Stimulated activated naive CD4-positive, alpha-beta T cell treated with Interleukin-2 at 50 U/mL for 16 hours (primary cell): ENCODE data around the gene CDC42BPG.

Source experiments
- DNase-seq: peaks from one replicate; lab custom pipeline; 2025; lab: John Stamatoyannopoulos, UW

The CDC42BPG gene

GRCh38 chr11:64789331-64790204 is 54.9 kb downstream of the CDC42BPG start:
- no peak for DNase-seq

- DNase-seq = no peak
Measured at GRCh38 chr11:64788321-64789215, 55.9 kb downstream of the CDC42BPG start.

GRCh38 chr11:64787526-64788320 is 56.7 kb downstream of the CDC42BPG start:
- DNase-seq = peak; percentile 47

GRCh38 chr11:64786308-64786707 is 58.1 kb downstream of the CDC42BPG start:
- no peak for DNase-seq

GRCh38 chr11:64784813-64785581 is 59.5 kb downstream of the CDC42BPG start:
- no peak for DNase-seq

- DNase-seq = peak; percentile 99
Measured at GRCh38 chr11:64778473-64779298, 65.8 kb downstream of the CDC42BPG start, which contains the start of gene SF1. Gene SF1 (minus strand): TSS chr11:64778542. CDS start chr11:64778392, 150 bp downstream.

GRCh38 chr11:64778223-64778472 is 66.3 kb downstream of the CDC42BPG start:
- DNase-seq = no peak

- DNase-seq = peak; percentile 78
Measured at GRCh38 chr11:64777449-64778222, 66.8 kb downstream of the CDC42BPG start.

- no peak for DNase-seq
Measured at GRCh38 chr11:64776875-64777274, 67.6 kb downstream of the CDC42BPG start.

GRCh38 chr11:64776425-64776824 is 68.0 kb downstream of the CDC42BPG start:
- no peak for DNase-seq

- no peak for DNase-seq
Measured at GRCh38 chr11:64774144-64774543, 70.3 kb downstream of the CDC42BPG start.
